ENCODE measurements around the gene FOXP1. TPM values are rescaled to one million over a fixed set of nuclear protein-coding genes. Genes with fewer than 3 reads are reported as not detected.

FOXP1 gene
- total and polyA plus RNA-seq, 9 of the 15 experiments (the other 6 are each of a cell fraction or from before 2014, with no cell fraction given): 7.7 to 34.5 (median 13.7) TPM

DNA sequence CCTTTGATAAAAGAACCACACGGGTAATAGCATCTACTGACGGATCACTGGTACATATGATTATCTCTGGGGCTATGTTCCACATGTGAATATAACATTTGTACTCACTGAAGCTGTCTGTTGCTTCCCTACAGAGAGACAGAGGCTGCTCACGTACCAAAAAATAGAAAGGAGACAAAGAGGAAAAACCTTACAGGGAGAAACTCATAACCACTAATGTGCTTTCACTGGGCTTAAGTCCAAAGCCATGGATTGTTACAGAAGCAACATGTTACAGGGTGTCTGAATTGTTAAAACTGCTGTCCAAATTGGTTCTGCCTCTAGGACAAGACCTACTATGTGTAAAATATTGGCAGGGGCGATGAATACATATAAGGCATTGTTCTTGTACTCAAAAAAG, 311.9 kb downstream of the FOXP1 start:
- H3K79me2 ChIP-seq (ENCODE audit: control insufficient read depth, insufficient read depth, low read length): no peaks in the 10 kb centered on the region
- ChIA-PET CTCF (ENCODE audit: low intra/inter-chr PET ratio) (no interaction called here), POLR2A (no interaction called here)
- H3K9ac ChIP-seq (ENCODE audit: insufficient read depth in 1 of 2, low read depth in 2 of 2, low read length in 2 of 2): no peak overlapping the region
- in situ Hi-C loops (cut with MboI): no loop called here
- H3K4me3 ChIP-seq: no peak overlapping the region
- no TSS peak for BruUV-seq (replicated peaks)
- H3K9me3 ChIP-seq (replicated peaks; ENCODE audit: control insufficient read depth, insufficient read depth, low read depth, low read length): no peaks in the 10 kb centered on the region
- no peaks in the 10 kb centered on the region; a peak in 1 of 5 replicates for H3K4me1 ChIP-seq (replicated peaks in 1 of 2; ENCODE audit: control insufficient read depth in 2 of 2, insufficient read depth in 2 of 2, low read length in 2 of 2)
- no peak for ATAC-seq
- no peak for DNase-seq (ENCODE audit: extremely low read depth in 1 of 4, low spot score in 3 of 4)
- H4K20me1 ChIP-seq (replicated peaks; ENCODE audit: control insufficient read depth, insufficient read depth, low read length): no peaks in the 10 kb centered on the region
- no peak overlapping the region for H2AFZ ChIP-seq (ENCODE audit: low read depth, low read length)
- H3K4me2 ChIP-seq (ENCODE audit: insufficient read depth, low read length): no peak overlapping the region
- H3K27me3 ChIP-seq (ENCODE audit: control insufficient read depth in 2 of 2, insufficient read depth in 2 of 2, low read length in 2 of 2): no peaks in the 10 kb centered on the region
- H3K27ac ChIP-seq (ENCODE audit: extremely low read depth, low read depth, low read length): no peak overlapping the region
- 87% methylated on average over 4 of the region's 4 CpGs for WGBS (ENCODE audit: insufficient coverage, low coverage, missing lambda C conversion rate)
- intact Hi-C loops (cut with micrococcal nuclease): no loop called here
- FAIRE-seq: no peak
- H3K36me3 ChIP-seq (ENCODE audit: control insufficient read depth, insufficient read depth, low read length): no peaks in the 10 kb centered on the region
- H3K9me1 ChIP-seq (ENCODE audit: control insufficient read depth, insufficient read depth, low read length): no peaks in the 10 kb centered on the region
- TF ChIP-seq ZNF3 (CRISPR knock-in tag; IDR thresholded peaks at IDR 0.05): no peak
- no peak for TF ChIP-seq TOE1 (IDR thresholded peaks at IDR 0.05; ENCODE audit: borderline replicate concordance)
- TF ChIP-seq TOE1 (CRISPR knock-in tag; IDR thresholded peaks at IDR 0.05; ENCODE audit: borderline replicate concordance, low read depth): no peak
- TF ChIP-seq MYC (IDR thresholded peaks at IDR 0.05; ENCODE audit: low read depth, low read length): no peak
- no peak for TF ChIP-seq MYC (CRISPR knock-in tag; IDR thresholded peaks at IDR 0.05; ENCODE audit: borderline replicate concordance, low read depth)
- no peak for TF ChIP-seq SMC3 (conservative IDR thresholded peaks at IDR 0.05; ENCODE audit: insufficient read depth, low read depth, low read length)
- no peak for TF ChIP-seq CBFB (CRISPR knock-in tag; IDR thresholded peaks at IDR 0.05)
- no peak for TF ChIP-seq GABPB1 (CRISPR knock-in tag; IDR thresholded peaks at IDR 0.05)
- no peak for TF ChIP-seq TAF9B (IDR thresholded peaks at IDR 0.05; ENCODE audit: partially characterized antibody)
- TF ChIP-seq POLR2A (conservative IDR thresholded peaks at IDR 0.05): no peak
- TF ChIP-seq TSC22D4 (tag; IDR thresholded peaks at IDR 0.05): no peak
- no peak for TF ChIP-seq RNF2 (IDR thresholded peaks at IDR 0.05)
- no peak for TF ChIP-seq AFF1 (IDR thresholded peaks at IDR 0.05; ENCODE audit: low read depth in 1 of 2, partially characterized antibody in 2 of 2)
- TF ChIP-seq, protein P1, sequence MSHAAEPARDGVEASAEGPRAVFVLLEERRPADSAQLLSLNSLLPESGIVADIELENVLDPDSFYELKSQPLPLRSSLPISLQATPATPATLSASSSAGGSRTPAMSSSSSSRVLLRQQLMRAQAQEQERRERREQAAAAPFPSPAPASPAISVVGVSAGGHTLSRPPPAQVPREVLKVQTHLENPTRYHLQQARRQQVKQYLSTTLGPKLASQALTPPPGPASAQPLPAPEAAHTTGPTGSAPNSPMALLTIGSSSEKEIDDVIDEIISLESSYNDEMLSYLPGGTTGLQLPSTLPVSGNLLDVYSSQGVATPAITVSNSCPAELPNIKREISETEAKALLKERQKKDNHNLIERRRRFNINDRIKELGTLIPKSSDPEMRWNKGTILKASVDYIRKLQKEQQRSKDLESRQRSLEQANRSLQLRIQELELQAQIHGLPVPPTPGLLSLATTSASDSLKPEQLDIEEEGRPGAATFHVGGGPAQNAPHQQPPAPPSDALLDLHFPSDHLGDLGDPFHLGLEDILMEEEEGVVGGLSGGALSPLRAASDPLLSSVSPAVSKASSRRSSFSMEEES (CRISPR knock-in tag; IDR thresholded peaks at IDR 0.05): no peak
- no peak for TF ChIP-seq SNRNP70 (optimal IDR thresholded peaks at IDR 0.05; ENCODE audit: low read depth, low read length)
- no peak for TF ChIP-seq ARID1B (IDR thresholded peaks at IDR 0.05)
- TF ChIP-seq E2F3 (CRISPR knock-in tag; IDR thresholded peaks at IDR 0.05): no peak
